GM19240 (cell line): ENCODE measurements around the gene TMEM238.
A peak's percentile ranks its signal among the peaks of the same experiment; 100 is the strongest.
"Not testable (repeated sequence)": the region's sequence is repeated elsewhere in the genome, so short reads cannot be mapped to it uniquely, and the experiment has no call there.

Experiments
- DNase-seq: peaks from one replicate; pipeline ENCODE4 v3.0.0; 2011; ENCODE audit warnings: low spot score; ENCODE audit not compliant: insufficient read length

TMEM238 gene

DNA sequence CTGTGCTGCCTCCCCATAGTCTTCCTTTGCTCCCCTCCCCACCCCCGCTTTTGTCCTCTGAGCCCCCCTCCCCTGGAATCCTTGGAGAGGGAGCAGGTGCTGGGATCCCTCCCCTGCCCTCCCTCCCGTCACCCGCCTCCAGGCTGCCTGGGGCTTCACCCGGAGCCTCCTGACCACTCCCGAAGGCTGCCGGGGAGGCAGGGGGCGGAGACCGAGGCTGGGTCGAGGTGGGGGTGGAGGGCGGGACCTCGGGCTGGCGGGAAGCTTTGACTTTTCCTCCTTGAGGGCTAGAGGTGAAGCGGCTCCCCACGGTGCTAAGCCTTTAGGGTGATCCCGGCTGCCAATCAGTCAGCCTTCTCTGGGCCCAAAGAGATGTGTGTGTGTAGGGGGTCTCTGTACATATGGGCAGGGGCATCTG lies 42.9 kb downstream of the TMEM238 start:
- peak; percentile 93 for DNase-seq

DNA sequence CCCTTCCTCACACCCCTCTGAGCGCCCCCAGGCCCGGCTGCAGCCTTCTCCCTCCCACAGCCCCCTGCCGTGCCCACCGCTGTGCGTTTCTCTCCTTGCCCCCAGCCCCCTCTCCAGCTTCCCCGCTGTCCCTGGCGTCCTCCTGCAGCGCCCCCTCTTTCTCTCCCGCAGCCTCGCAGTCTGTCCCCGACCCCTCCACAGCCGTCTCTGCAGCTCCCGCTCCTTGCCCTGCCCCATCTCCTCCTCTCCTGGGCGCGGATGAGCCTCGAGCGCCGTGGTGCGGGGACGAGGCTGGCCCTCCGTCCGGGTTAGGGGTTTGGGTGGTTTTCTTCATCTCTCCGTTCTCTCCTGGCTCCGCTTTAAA lies 43.3 kb downstream of the TMEM238 start:
- no peak for DNase-seq

DNA sequence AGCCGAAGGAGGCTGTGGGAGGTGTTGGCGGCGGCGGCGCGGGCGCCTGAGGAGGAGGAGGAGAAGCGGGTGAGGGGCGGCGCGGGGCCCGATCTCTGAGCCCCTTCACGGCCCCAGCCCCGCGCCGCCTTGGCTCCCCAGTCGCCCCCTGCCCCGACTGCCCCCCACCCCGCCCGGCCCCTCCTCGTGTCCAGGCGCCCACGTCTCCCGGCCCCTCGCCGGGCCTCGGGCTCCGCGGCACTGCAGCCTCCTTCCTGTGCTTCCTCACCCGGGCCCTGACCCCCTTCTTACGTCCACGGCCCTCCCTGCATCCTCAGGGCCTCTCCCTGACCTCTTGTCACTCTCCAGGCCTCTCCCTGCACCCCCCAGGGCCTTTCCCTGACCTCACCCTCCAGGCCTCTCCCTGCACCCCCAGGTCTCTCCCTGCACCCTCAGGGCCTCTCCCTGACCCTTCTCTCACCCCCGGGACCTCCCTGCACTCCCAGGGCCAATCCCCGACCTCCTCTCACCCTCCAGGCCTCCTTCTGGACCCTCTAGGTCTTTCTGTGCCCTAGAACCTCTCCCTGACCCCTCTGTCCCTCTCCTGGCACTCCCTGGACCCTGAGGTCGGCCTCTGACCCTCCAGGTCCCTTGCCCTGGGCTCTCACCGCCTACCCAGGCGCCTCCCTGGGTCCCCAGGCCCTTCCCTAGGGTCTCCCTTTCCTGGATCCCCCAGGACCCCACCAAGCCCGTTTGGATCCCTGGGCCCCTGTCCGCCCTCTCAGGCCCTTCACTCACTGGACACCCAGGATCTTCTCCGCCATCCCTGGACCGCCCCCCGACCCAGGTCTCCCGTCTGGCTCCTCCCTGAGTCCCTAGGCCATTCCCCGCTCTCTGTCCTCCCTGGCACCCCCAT lies 44.0 kb downstream of the TMEM238 start:
- no peak for DNase-seq

DNA sequence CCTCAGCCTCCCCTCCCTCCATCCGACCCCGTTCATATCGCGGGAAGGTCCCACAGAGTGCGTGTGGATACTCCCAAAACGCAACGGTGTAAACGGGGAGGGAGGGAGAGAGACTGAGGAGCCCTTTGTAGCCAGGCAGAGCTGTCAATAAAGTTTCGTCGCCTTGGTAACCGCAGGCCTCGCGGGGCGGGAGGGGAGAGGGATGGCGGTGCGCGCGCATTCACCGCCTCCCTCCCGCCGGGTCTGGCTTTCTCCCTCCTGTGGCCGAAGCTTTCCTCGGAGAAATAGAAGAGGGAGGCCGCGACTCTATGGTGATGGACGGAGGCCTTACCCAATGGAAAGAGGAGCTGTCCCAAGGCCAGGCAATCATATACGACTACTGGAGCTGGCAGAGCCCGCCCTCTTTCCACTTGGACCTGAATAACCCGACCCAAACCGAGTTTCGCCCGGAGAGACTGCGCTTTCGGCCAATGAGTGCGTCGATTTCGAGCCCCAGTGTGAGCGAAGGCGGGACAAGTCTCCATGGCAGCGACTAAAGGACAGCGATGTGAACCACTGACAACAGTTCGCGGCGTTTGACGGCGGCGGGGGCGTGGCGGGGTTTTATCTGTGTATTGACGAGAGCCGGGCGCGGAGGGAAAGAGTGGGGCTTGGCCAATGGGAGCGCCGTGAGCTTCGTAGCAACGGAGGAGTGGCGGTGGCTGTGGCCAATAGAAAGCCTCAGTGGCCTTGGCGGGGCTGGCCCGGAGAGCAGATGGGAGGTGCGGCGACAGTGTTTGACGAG lies 44.8 kb downstream of the TMEM238 start, which contains the start of gene KMT5C:
TSS of gene KMT5C (plus strand) at position 772 of the 784 bp plus-strand sequence. CDS start 2,061 bp downstream, outside the sequence.
- DNase-seq, result peak; percentile 99

DNA sequence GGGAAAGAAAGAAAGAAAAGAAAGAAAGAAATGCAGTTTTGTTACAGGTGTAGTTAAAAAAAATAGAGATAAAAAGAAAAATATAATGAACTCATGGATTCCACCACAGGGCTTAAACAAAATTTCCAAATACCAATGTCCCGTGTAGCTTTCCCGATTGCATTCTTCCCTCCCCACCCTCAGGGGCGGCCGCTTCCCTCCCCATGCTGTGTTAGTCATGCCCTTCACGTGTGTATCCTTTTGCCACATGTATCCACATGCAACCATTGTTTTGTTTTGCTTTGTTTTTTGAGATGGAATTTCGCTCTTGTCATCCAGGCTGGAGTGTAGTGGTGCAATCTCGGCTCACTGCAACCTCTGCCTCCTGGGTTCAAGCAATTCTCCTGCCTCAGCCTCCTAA lies 48.0 kb downstream of the TMEM238 start:
- DNase-seq, result no peak

DNA sequence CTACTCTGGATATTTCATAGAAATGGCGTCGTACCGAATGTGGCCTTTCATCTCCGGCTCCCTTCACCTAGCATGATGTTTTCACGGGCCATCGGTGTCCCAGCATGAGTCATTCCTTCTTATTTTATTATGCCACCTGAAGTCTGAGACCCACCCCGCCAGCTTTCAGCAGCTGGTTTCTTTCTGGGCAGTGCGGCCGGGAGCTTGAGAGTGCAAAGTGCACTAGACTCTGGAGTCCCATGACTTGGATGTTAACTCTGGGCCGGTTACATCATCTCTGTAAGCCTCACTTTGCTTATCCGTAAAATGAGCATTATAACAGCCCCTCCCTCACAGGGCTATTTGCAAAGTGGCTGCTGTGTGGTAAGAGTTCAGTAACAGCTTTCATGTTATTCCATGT lies 50.2 kb downstream of the TMEM238 start:
- DNase-seq, result no peak

DNA sequence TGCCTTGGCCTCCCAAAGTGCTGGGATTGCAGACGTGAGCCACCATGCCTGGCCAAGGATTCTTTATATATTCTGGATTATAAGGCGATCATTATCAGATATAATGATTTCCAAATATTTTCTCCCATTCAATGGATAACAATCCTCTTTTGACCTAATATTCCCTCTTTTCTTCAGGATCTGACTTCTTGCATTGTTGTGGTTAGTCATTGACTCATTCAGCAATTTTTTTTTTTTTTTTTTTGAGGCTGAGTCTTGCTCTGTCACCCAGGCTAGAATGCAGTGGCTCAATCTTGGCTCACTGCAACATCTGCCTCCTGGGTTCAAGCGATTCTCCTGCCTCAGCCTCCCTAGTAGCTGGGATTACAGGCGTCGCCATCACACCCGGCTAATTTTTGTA lies 54.3 kb downstream of the TMEM238 start:
- DNase-seq, result not testable (repeated sequence)
